Kidney (tissue), 14 donors: Measurements from ENCODE around the gene ADAM10. TPM values are rescaled to one million over a fixed set of nuclear protein-coding genes. Genes with fewer than 3 reads are reported as not detected.

Experiments used
- DNase-seq, 5 donors: peaks; one replicate each; pipeline ENCODE4 v3.0.0-alpha.2; 2013 to 2020
- FAIRE-seq: peaks from 2 replicates; lab custom pipeline; 2012; peaks lifted over from hg19 to GRCh38; lab: Jason Lieb, UNC
- H3K27ac ChIP-seq, 2 donors: one replicate each; pipeline ENCODE4 v1.7.0; 2013; ENCODE audit warnings: low read depth in 2 of 2, low read length in 2 of 2, inconsistent platforms in 1 of 2
- H3K27me3 ChIP-seq: one replicate; pipeline ENCODE4 v1.7.1; 2013; ENCODE audit warnings: low read length, inconsistent platforms; ENCODE audit not compliant: control insufficient read depth, insufficient read depth
- H3K36me3 ChIP-seq, 3 donors: one replicate each; pipeline versions ENCODE4 v1.7.0 to v1.7.1; 2013; ENCODE audit warnings: low read length in 3 of 3, control low read depth in 1 of 3, inconsistent platforms in 1 of 3; ENCODE audit not compliant: insufficient read depth in 3 of 3, control insufficient read depth in 2 of 3
- H3K4me1 ChIP-seq, 3 donors: one replicate each; pipeline versions ENCODE4 v1.7.0 to v1.7.1; 2013; ENCODE audit warnings: low read length in 3 of 3, inconsistent platforms in 1 of 3, low read depth in 1 of 3; ENCODE audit not compliant: control insufficient read depth in 2 of 3, insufficient read depth in 2 of 3
- H3K4me3 ChIP-seq, 3 donors: one replicate each; pipeline versions ENCODE4 v1.7.0 to v1.8.1; 2013; ENCODE audit warnings: low read length in 3 of 3, control low read depth in 1 of 3, inconsistent platforms in 1 of 3
- H3K9ac ChIP-seq, 3 donors: one replicate each; pipeline versions ENCODE4 v1.7.0 to v1.7.1; 2013; ENCODE audit warnings: low read length in 3 of 3, control low read depth in 1 of 3, inconsistent platforms in 1 of 3
- H3K9me3 ChIP-seq, 3 donors: one replicate each; pipeline versions ENCODE4 v1.7.0 to v1.7.1; 2013; ENCODE audit warnings: low read length in 3 of 3, control low read depth in 1 of 3, inconsistent platforms in 1 of 3; ENCODE audit not compliant: control insufficient read depth in 2 of 3, insufficient read depth in 1 of 3
- CTCF ChIP-seq: IDR thresholded peaks from 3 replicates; pipeline ENCODE4 v1.5.1; 2012; ENCODE audit warnings: mild to moderate bottlenecking, moderate library complexity, borderline replicate concordance; ENCODE audit not compliant: insufficient read depth; ENCODE audit errors: extremely low read depth
- intact Hi-C: fragments of 100-400 bp; cut with DNase I; formaldehyde crosslinking; loops from one replicate; pipeline ENCODE4 v1.11.1; 2022
- polyA plus RNA-seq: library from polyadenylated mRNA; stranded (reverse); fragments of 350-450 nt; fragmentation: Illumina TruSeq; extraction: RNeasy Lipid Tissue Mini Kit (QIAGEN cat#74804); gene quantifications from one replicate; pipeline ENCODE4 v1.2.3, GENCODE V29; 2014; ENCODE audit warnings: low read depth, low replicate concordance; ENCODE audit not compliant: insufficient read depth
- total RNA-seq: library from RNA; stranded (reverse); fragmentation: NEBNext Ultra II Directional; extraction: Animal tissue kit (Norgen Biotek cat#: 25700); gene quantifications from one replicate; pipeline ENCODE4 v1.2.1, GENCODE V29; 2021
- donor health status: control.
- donor health status: control.
- donor health status: control.
- donor health status: control.
- donor health status: control.
- donor health status: DM: yes; HTN: yes; CAD: no.
- donor health status: Normal renal cell carcinoma (clear cell type).

ADAM10 gene
- total and polyA plus RNA-seq, 2 donors from 2014 or later, result 19.5 to 235 TPM

- no peaks in the 10 kb centered on the region for H3K4me1 ChIP-seq
- no peak overlapping the region for H3K4me3 ChIP-seq
- no peak overlapping the region for H3K9ac ChIP-seq
- intact Hi-C loops, result no loop called here
- DNase-seq, result no peak
- no peak for TF ChIP-seq CTCF
- H3K36me3 ChIP-seq, result peaks cover 0 to 3% (median 2%) of the 10 kb centered on the region in 3 donors
- no peaks in the 10 kb centered on the region for H3K9me3 ChIP-seq
- no peak for FAIRE-seq
- no peak overlapping the region for H3K27ac ChIP-seq
- no peaks in the 10 kb centered on the region for H3K27me3 ChIP-seq
Observed at GRCh38 chr15:58608129-58608590, 141.3 kb downstream of the ADAM10 start.

GRCh38 chr15:58606577-58607080, 142.9 kb downstream of the ADAM10 start:
- Histone ChIP-seq H3K27ac (no peak overlapping the region), H3K36me3 (peaks cover 0 to 6% (median 0%) of the 10 kb centered on the region in 3 donors), H3K27me3 (no peaks in the 10 kb centered on the region), H3K4me1 (no peaks in the 10 kb centered on the region), H3K9me3 (no peaks in the 10 kb centered on the region), H3K9ac (no peak overlapping the region), H3K4me3 (no peak overlapping the region)
- DNase-seq (no peak), FAIRE-seq (no peak)
- intact Hi-C loops, result no loop called here
- TF ChIP-seq CTCF, result no peak

GRCh38 chr15:58605931-58606530, 143.5 kb downstream of the ADAM10 start:
- no peaks in the 10 kb centered on the region for H3K27me3 ChIP-seq
- H3K4me3 ChIP-seq, result no peak overlapping the region
- DNase-seq, result no peak
- no peak overlapping the region for H3K27ac ChIP-seq
- no peaks in the 10 kb centered on the region for H3K9me3 ChIP-seq
- FAIRE-seq, result no peak
- H3K4me1 ChIP-seq, result no peaks in the 10 kb centered on the region
- TF ChIP-seq CTCF, result no peak
- intact Hi-C loops, result no loop called here
- peaks cover 0 to 7% (median 0%) of the 10 kb centered on the region in 3 donors for H3K36me3 ChIP-seq
- H3K9ac ChIP-seq, result no peak overlapping the region
